Skeletal muscle tissue (tissue), 4 donors: ENCODE measurements around the gene ST3GAL5. TPM values are rescaled to one million over a fixed set of nuclear protein-coding genes. Genes with fewer than 3 reads are reported as not detected.
A peak's percentile ranks its signal among the peaks of the same experiment; 100 is the strongest.

Experiments
- H3K27ac ChIP-seq: one replicate; pipeline ENCODE4 v1.7.0; 2013; ENCODE audit warnings: mild to moderate bottlenecking, low read depth, low read length, inconsistent platforms
- H3K27me3 ChIP-seq, 3 donors: one replicate each; pipeline ENCODE4 v1.7.0; 2013; ENCODE audit warnings: low read length in 3 of 3; ENCODE audit not compliant: control insufficient read depth in 3 of 3, insufficient read depth in 3 of 3
- H3K36me3 ChIP-seq, 3 donors: one replicate each; pipeline ENCODE4 v1.7.0; 2013; ENCODE audit warnings: low read length in 3 of 3; ENCODE audit not compliant: control insufficient read depth in 3 of 3, insufficient read depth in 3 of 3
- H3K4me1 ChIP-seq, 3 donors: one replicate each; pipeline ENCODE4 v1.7.0; 2013; ENCODE audit warnings: low read length in 3 of 3, mild to moderate bottlenecking in 3 of 3; ENCODE audit not compliant: control insufficient read depth in 3 of 3, insufficient read depth in 3 of 3
- H3K4me3 ChIP-seq, 3 donors: one replicate each; pipeline ENCODE4 v1.7.0; 2013; ENCODE audit warnings: low read length in 3 of 3
- H3K9ac ChIP-seq, 3 donors: one replicate each; pipeline ENCODE4 v1.7.0; 2013; ENCODE audit warnings: low read length in 3 of 3, mild to moderate bottlenecking in 3 of 3, moderate library complexity in 2 of 3, low read depth in 1 of 3
- H3K9me3 ChIP-seq, 3 donors: one replicate each; pipeline ENCODE4 v1.7.0; 2013; ENCODE audit warnings: low read length in 3 of 3; ENCODE audit not compliant: control insufficient read depth in 3 of 3
- total RNA-seq: library from RNA; depleted of rRNA; stranded (reverse); fragments of >200 nt; gene quantifications from one replicate; pipeline ENCODE4 v1.2.3, GENCODE V29; 2014
- donor health status: Osteomylitis.

Gene ST3GAL5
- total RNA-seq, 1 donor from 2014 or later = 24.5 TPM

DNA sequence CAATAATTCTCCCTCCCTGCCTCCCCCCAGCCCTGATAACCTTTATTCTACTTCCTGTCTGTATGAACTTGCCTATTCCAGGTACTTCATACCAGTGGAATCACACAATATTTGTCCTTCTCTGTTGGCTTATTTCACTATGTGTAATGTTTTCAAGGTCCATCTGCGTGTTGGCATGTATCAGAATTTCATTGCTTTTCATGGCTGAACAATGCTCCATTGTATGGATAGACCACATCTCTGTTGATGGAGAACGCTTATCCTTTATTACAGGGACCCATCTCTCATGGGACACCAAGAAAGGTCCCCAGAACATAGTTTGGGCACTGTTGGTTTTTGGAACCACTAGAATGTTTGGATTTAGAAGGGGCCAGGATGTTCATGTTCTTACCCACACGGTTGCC is 94.8 kb downstream of the ST3GAL5 start:
- Histone ChIP-seq H3K4me3 (no peak overlapping the region), H3K36me3 (peaks cover 4% of the 10 kb centered on the region in 3 donors), H3K9me3 (no peaks in the 10 kb centered on the region), H3K27me3 (no peaks in the 10 kb centered on the region), H3K27ac (no peak overlapping the region), H3K9ac (no peak overlapping the region), H3K4me1 (peaks cover 57 to 69% (median 64%) of the 10 kb centered on the region in 3 donors)

DNA sequence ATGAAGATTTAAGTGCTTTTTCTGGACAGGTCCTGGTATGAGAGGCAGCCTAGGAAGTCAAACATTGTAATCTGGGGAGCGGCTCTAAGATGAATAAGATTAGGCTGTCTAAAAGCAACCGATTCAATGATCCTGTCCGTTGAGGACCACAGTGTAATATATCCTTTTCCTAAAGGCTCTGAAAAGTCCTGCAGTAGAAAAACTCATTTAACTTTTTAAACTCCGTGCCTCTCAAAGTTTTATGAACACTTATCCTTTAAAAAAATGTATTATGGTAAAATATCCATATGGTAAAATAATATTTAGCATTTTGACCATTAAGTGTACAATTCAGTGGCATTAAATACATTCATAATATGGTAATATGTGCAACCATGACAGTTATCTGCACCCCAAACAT is 95.2 kb downstream of the ST3GAL5 start:
- no peaks in the 10 kb centered on the region for H3K27me3 ChIP-seq
- H3K4me1 ChIP-seq = peaks cover 54 to 64% (median 59%) of the 10 kb centered on the region in 3 donors
- H3K9ac ChIP-seq = no peak overlapping the region
- H3K36me3 ChIP-seq = peaks cover 4 to 9% (median 8%) of the 10 kb centered on the region in 3 donors
- H3K4me3 ChIP-seq = no peak overlapping the region
- H3K9me3 ChIP-seq = no peaks in the 10 kb centered on the region
- no peak overlapping the region for H3K27ac ChIP-seq

DNA sequence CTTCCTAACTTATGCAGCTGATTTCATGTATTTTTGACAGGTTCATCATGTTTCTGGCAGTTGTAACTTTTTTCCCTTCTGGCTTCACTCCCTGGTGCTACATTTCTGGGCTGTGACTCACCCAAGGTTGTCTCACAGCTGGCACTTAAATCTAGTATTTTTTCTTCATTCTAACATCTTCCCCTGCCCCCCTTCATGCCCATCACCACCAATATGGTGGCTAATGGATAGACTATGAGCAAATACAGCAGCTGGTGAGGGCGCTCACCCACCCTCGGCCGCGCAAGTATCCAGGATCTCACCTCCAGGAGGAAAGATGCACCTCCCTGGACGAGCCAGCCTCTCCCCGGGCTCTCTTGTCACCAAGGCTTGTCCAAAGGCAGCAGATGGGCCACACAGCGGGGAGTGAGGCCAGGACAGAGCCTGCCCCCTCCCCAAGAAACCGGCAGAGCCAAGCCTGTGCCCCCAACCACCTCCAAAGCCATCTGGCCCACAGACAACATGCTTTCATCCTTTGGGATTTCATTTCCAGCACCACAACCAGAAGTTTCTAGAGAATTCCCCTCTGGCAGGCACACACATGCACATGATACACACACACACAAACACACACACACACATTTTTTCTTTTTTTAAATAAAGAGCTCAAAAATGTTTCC is 95.9 kb downstream of the ST3GAL5 start:
- Histone ChIP-seq H3K9ac (no peak overlapping the region), H3K27me3 (no peaks in the 10 kb centered on the region), H3K4me3 (no peak overlapping the region), H3K27ac (no peak overlapping the region), H3K9me3 (no peaks in the 10 kb centered on the region), H3K4me1 (peaks cover 54 to 60% (median 54%) of the 10 kb centered on the region in 3 donors), H3K36me3 (peaks cover 4 to 13% (median 12%) of the 10 kb centered on the region in 3 donors)

DNA sequence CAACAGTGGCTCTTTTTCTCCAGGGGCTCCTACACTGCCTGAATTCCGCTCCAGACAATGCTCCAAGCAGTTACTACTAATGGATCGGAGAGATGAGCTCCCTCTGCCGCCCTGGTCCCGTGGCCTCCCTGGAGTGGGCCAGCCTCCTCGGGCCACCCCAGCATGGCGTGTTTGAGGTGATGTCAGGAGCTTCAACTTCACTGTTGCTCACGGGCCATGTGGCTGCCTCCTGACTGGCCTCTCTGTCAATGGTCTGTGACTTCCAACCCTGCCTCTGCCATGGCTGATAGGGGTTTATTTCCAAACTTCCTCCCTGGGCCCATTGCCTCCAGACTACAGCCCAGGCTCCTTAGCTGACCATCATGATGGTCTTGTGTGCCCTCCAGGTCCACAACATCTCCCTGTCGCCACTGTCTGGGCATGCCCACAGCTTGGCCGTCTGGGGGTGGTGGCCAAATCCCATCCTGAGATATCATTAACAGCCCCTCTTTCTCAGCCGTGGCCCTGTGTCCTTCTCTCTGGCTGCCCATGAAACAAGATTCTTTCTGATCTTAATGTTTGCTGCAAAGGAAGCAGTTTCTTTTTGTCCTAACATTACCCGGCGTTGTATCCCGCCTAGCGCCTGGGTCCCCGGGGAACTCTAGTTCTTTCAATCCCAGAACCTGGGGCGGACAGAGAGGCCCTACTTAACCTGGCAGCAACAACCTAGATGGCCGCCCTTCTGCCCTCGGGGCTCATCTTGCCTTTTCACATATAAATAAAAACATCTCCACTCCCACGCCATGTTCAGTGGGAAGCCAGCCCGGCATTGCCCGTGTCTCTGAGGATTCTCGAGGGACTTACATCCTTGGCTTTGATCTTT is 96.9 kb downstream of the ST3GAL5 start:
- Histone ChIP-seq H3K9ac (no peak overlapping the region), H3K9me3 (no peaks in the 10 kb centered on the region), H3K27ac (peak overlapping the region; percentile 12), H3K4me1 (peaks cover 47 to 52% (median 51%) of the 10 kb centered on the region in 3 donors), H3K27me3 (no peaks in the 10 kb centered on the region), H3K4me3 (no peak overlapping the region), H3K36me3 (peaks cover 11 to 23% (median 19%) of the 10 kb centered on the region in 3 donors)

DNA sequence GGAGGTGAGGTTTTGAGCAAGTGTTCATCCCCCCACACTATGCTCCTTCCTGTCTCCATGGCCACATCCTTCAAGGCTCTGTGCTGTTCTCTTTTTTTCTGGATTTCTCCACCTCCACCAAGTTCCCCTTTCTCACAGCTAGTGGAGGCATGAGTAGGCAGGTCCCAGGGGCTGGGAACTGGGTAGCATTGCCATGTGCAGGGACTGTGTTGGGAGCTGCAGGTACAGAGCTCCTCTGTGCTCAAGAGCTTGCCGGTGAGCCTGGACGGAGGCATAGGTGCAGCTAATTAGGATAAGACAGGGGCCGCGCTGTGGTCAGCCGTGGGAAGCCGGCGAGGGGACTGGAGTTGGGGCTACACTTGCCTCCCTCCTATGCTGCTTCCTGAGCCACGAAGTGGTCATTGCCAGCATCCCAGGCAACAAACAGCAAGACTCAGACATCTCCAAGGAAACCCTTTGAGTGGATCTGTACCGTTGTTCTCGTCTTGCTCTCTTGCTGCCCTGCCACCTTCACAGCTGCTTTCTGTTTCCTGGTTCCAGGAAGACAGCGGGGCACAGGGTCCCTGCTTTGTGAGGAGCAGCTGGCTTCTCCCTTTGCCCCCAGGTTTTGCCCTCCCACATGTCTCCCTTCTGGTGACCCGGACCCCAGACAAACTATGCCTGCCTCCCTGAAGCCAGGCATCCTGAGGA is 98.1 kb downstream of the ST3GAL5 start:
- no peak overlapping the region for H3K9ac ChIP-seq
- H3K27me3 ChIP-seq = no peaks in the 10 kb centered on the region
- H3K36me3 ChIP-seq = peaks cover 13 to 27% (median 24%) of the 10 kb centered on the region in 3 donors
- H3K9me3 ChIP-seq = no peaks in the 10 kb centered on the region
- no peak overlapping the region for H3K27ac ChIP-seq
- H3K4me1 ChIP-seq = peaks cover 42 to 51% (median 46%) of the 10 kb centered on the region in 3 donors
- no peak overlapping the region for H3K4me3 ChIP-seq

DNA sequence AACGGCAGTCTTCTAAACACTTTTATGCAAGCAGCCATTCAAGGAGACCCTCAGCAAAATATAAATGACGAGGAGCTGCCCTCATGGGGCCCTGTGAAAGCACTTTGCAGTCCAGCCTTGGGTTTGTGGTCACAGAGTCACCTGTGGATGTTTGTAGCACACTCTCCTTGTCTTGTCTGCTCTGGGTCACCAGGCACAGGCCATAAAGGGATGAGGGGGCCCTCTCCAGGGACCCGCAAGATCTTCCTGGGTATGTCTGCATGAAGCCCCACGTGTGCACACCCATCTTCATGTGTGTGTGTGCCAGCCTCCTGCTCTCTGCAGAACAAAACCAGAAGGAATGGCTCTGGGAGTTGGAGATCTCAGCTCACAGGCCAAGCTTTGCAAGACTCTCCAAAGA is 98.8 kb downstream of the ST3GAL5 start:
- H3K4me3 ChIP-seq = no peak overlapping the region
- H3K27me3 ChIP-seq = no peaks in the 10 kb centered on the region
- H3K27ac ChIP-seq = no peak overlapping the region
- peaks cover 13 to 27% (median 24%) of the 10 kb centered on the region in 3 donors for H3K36me3 ChIP-seq
- H3K9ac ChIP-seq = no peak overlapping the region
- peaks cover 41 to 52% (median 46%) of the 10 kb centered on the region in 3 donors for H3K4me1 ChIP-seq
- H3K9me3 ChIP-seq = no peaks in the 10 kb centered on the region

DNA sequence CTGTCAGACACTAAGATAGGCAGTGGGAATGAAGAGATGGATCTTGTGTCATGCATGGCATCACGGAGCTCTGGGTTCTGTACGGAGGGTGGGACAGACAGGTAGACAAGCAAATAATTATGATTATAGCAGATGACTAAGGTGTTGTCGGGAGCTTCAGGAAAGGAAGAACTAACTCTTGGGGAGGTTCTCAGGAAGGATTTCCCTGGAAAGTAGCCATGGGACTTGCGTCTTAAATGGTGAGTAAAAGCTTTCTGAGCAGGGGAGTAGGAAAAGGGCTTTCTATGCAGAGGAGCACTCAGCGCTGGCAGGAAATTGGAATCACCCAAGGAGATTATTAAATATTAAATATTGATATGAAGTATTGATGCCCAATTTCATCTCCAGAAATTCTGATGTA is 99.5 kb downstream of the ST3GAL5 start:
- peaks cover 13 to 27% (median 24%) of the 10 kb centered on the region in 3 donors for H3K36me3 ChIP-seq
- no peak overlapping the region for H3K9ac ChIP-seq
- H3K27ac ChIP-seq = no peak overlapping the region
- peaks cover 37 to 53% (median 45%) of the 10 kb centered on the region in 3 donors for H3K4me1 ChIP-seq
- H3K27me3 ChIP-seq = no peaks in the 10 kb centered on the region
- no peaks in the 10 kb centered on the region for H3K9me3 ChIP-seq
- H3K4me3 ChIP-seq = no peak overlapping the region

DNA sequence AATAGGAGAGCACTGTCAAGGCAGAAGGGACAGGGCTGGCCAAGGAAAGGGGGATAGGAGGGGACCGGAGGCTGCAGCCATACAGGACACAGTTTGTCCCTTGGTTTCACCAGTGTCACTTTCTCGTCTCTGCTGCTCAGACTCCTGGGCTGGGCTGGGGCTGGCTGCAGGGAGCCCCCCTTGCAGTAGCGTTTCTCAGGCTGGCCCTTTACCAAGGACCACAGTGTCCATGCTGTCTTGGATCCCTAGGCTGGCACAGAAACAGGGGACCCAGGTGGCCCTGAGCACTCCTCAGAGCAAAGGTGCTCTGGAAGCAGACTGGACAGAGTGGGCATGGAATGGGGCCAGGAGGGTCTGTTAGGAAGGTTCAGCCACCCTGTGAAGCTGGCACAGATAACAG is 100.2 kb downstream of the ST3GAL5 start:
- Histone ChIP-seq H3K9me3 (no peaks in the 10 kb centered on the region), H3K27me3 (no peaks in the 10 kb centered on the region), H3K36me3 (peaks cover 13 to 27% (median 24%) of the 10 kb centered on the region in 3 donors), H3K4me3 (no peak overlapping the region), H3K27ac (no peak overlapping the region), H3K9ac (no peak overlapping the region), H3K4me1 (peaks cover 32 to 51% (median 41%) of the 10 kb centered on the region in 3 donors)

DNA sequence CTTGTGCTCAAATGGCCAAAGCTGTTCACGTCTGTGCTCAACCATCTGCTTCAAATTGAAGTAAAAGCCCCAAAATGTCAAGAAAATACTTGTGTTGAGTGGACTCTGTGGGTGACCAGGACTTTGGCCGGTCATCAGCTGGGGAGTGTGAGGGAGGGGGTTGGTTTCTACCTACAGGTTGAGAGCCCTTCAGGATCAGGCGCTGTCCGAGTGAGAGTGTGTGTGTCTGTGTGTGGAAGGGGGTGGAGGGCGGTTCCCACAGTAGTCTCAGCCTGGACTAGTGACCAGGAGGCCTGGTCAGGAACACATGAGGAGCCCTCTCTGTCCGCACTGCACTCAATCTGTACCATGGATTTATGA is 100.8 kb downstream of the ST3GAL5 start:
- Histone ChIP-seq H3K9me3 (no peaks in the 10 kb centered on the region), H3K4me3 (no peak overlapping the region), H3K9ac (no peak overlapping the region), H3K27me3 (no peaks in the 10 kb centered on the region), H3K36me3 (peaks cover 15 to 29% (median 24%) of the 10 kb centered on the region in 3 donors), H3K27ac (no peak overlapping the region), H3K4me1 (peaks cover 31 to 48% (median 38%) of the 10 kb centered on the region in 3 donors)
